ENCODE results near the gene CAPRIN2. TPM values are rescaled to one million over a fixed set of nuclear protein-coding genes. Genes with fewer than 3 reads are reported as not detected.
A peak's percentile ranks its signal among the peaks of the same experiment; 100 is the strongest.

CAPRIN2 gene
- total RNA-seq, 1 experiment from 2014 or later, result 29.5 TPM

DNA sequence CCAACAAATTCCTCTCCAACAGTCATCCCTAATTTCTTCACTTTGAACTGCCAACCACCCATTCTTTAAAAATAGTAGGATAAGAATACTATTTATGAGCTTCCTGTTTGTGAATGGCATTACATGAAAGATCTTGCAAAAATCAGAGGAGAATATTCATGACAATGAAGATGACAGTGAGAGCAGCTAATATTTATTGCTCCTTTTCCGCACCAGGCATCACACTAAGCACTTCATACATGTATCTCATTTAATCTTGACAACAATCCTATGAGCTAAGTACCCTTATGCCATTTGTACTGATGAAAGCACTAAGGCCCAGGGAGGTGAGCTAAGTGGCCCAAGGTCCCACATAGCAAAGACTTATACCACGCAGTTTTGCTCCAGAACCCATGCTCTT is 37.3 kb upstream of the CAPRIN2 start:
- ChIA-PET CTCF (interaction anchor here (1.0 to 1.1 kb wide), 2 partner anchors 14 to 37 kb away, joined by 11 read pairs; no protein-coding TSS in a partner anchor), POLR2A (ENCODE audit: unreplicated experiment) (interaction anchor here (0.6 to 1.0 kb wide), 2 partner anchors 39 to 42 kb away, joined by 3 read pairs; no protein-coding TSS in a partner anchor)
- H3K79me2 ChIP-seq (ENCODE audit: low read depth), result peaks cover 13% of the 10 kb centered on the region; the same call in 1 of the 2 replicates
- 0 out of 2 replicates have a peak, but pooled peaks cover 5% of the 10 kb centered on the region for H3K36me3 ChIP-seq (ENCODE audit: low read depth)
- H3K4me3 ChIP-seq, result peak overlapping the region; percentile 82; the same call in 1 of the 2 replicates
- H2AFZ ChIP-seq, result no peak overlapping the region; the same call in 1 of the 2 replicates
- intact Hi-C loops (cut with micrococcal nuclease; ENCODE audit: unreplicated experiment), result no loop called here
- H3K9me2 ChIP-seq (ENCODE audit: insufficient read depth), result no peaks in the 10 kb centered on the region
- H3K27ac ChIP-seq, result peak overlapping the region; percentile 94
- no peaks in the 10 kb centered on the region for H4K20me1 ChIP-seq (ENCODE audit: insufficient read depth)
- TF ChIP-seq EZH2 (IDR thresholded peaks at IDR 0.05; ENCODE audit: low read depth), result no peak
- TF ChIP-seq, protein P1, sequence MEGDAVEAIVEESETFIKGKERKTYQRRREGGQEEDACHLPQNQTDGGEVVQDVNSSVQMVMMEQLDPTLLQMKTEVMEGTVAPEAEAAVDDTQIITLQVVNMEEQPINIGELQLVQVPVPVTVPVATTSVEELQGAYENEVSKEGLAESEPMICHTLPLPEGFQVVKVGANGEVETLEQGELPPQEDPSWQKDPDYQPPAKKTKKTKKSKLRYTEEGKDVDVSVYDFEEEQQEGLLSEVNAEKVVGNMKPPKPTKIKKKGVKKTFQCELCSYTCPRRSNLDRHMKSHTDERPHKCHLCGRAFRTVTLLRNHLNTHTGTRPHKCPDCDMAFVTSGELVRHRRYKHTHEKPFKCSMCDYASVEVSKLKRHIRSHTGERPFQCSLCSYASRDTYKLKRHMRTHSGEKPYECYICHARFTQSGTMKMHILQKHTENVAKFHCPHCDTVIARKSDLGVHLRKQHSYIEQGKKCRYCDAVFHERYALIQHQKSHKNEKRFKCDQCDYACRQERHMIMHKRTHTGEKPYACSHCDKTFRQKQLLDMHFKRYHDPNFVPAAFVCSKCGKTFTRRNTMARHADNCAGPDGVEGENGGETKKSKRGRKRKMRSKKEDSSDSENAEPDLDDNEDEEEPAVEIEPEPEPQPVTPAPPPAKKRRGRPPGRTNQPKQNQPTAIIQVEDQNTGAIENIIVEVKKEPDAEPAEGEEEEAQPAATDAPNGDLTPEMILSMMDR (conservative IDR thresholded peaks at IDR 0.05), result no peak
- no peak for DNase-seq
- peaks cover 50% of the 10 kb centered on the region for H3F3A ChIP-seq (ENCODE audit: insufficient read depth, low read depth)
- peaks cover 46% of the 10 kb centered on the region for H3K4me1 ChIP-seq (replicated peaks; ENCODE audit: insufficient read depth)
- H3K9me3 ChIP-seq (ENCODE audit: insufficient read depth, low read depth), result no peaks in the 10 kb centered on the region
- BruUV-seq (replicated peaks), result no TSS peak
- no peaks in the 10 kb centered on the region for H3K27me3 ChIP-seq (ENCODE audit: insufficient read depth, low read depth)
- peak overlapping the region; percentile 79 for H3K4me2 ChIP-seq

DNA sequence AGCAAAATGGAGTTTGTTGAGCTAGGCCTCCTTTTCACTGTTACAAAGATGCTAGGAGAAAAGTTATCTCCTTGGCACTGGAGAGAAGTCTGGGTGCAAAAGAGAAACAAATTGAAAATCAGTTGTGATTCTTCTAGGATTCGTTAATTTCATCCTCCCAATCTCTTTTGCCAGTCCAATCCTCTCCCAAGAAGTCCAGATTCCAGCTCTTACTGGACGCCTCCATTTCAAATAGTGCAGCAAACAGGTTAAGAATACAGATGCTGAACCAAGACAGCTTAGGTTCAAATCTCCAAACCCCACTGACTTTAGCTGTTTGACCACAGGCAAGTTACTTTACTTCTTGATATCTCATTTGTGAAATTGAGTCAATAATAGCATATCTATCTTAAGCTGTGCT is 34.0 kb upstream of the CAPRIN2 start:
- Histone ChIP-seq H3K27ac (no peak overlapping the region), H3K36me3 (ENCODE audit: low read depth) (0 out of 2 replicates have a peak, but pooled peaks cover 5% of the 10 kb centered on the region), H4K20me1 (ENCODE audit: insufficient read depth) (no peaks in the 10 kb centered on the region), H3F3A (ENCODE audit: insufficient read depth, low read depth) (peaks cover 23% of the 10 kb centered on the region), H3K4me2 (no peak overlapping the region), H3K79me2 (ENCODE audit: low read depth) (peaks cover 13% of the 10 kb centered on the region; the same call in 1 of the 2 replicates), H3K9me2 (ENCODE audit: insufficient read depth) (no peaks in the 10 kb centered on the region), H2AFZ (no peak overlapping the region), H3K4me1 (replicated peaks; ENCODE audit: insufficient read depth) (peaks cover 34% of the 10 kb centered on the region), H3K4me3 (no peak overlapping the region), H3K27me3 (ENCODE audit: insufficient read depth, low read depth) (no peaks in the 10 kb centered on the region), H3K9me3 (ENCODE audit: insufficient read depth, low read depth) (peaks cover 6% of the 10 kb centered on the region; the same call in 1 of the 2 replicates)
- TF ChIP-seq, protein P1 (conservative IDR thresholded peaks at IDR 0.05), result no peak
- TF ChIP-seq EZH2 (IDR thresholded peaks at IDR 0.05; ENCODE audit: low read depth), result no peak
- BruUV-seq (replicated peaks), result no TSS peak
- DNase-seq, result no peak
- ChIA-PET CTCF (interaction anchor here (0.7 kb wide), 1 partner anchor 438 kb away, joined by 3 read pairs; no protein-coding TSS in a partner anchor), POLR2A (ENCODE audit: unreplicated experiment) (interaction anchor here (0.7 kb wide), 1 partner anchor 459 kb away, joined by 5 read pairs; no protein-coding TSS in a partner anchor)
- intact Hi-C loops (cut with micrococcal nuclease; ENCODE audit: unreplicated experiment), result no loop called here

DNA sequence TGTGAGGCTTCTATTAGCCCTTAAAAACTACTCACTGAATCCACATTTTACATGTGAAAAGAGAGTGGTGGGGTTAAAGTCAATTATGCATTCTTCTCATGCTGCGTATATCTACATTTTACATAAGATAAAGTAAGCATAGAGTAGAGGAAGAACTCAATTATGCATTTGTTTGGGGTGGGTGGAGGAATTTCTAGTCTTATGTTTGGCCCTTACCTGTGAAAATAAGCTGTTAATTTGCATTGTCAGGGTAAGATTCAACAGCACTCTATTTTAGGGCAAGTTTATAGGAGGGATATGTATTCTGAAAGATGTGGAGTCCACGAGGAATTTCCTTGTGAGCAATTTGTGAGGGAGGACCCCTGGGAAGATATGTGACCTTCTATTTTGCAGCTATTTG is 30.9 kb upstream of the CAPRIN2 start:
- TF ChIP-seq EZH2 (IDR thresholded peaks at IDR 0.05; ENCODE audit: low read depth), result no peak
- TF ChIP-seq, protein P1 (conservative IDR thresholded peaks at IDR 0.05), result no peak
- Histone ChIP-seq H2AFZ (no peak overlapping the region), H4K20me1 (ENCODE audit: insufficient read depth) (no peaks in the 10 kb centered on the region), H3K4me2 (no peak overlapping the region), H3K4me1 (replicated peaks; ENCODE audit: insufficient read depth) (peaks cover 3% of the 10 kb centered on the region; the same call in 1 of the 2 replicates), H3K36me3 (ENCODE audit: low read depth) (0 out of 2 replicates have a peak, but pooled peaks cover 5% of the 10 kb centered on the region), H3K27me3 (ENCODE audit: insufficient read depth, low read depth) (no peaks in the 10 kb centered on the region), H3K9me3 (ENCODE audit: insufficient read depth, low read depth) (peaks cover 6% of the 10 kb centered on the region; the same call in 1 of the 2 replicates), H3K27ac (no peak overlapping the region), H3F3A (ENCODE audit: insufficient read depth, low read depth) (no peaks in the 10 kb centered on the region), H3K4me3 (no peak overlapping the region), H3K79me2 (ENCODE audit: low read depth) (no peaks in the 10 kb centered on the region), H3K9me2 (ENCODE audit: insufficient read depth) (no peaks in the 10 kb centered on the region)
- DNase-seq, result no peak
- intact Hi-C loops (cut with micrococcal nuclease; ENCODE audit: unreplicated experiment), result no loop called here
- CTCF ChIA-PET, result interaction anchor here (0.8 kb wide), 1 partner anchor 11 kb away, joined by 3 read pairs; no protein-coding TSS in a partner anchor
- POLR2A ChIA-PET (ENCODE audit: unreplicated experiment), result interaction anchor here (0.6 kb wide), 1 partner anchor 33 kb away, joined by 7 read pairs; no protein-coding TSS in a partner anchor
- BruUV-seq (replicated peaks), result no TSS peak
